ACC112 (cell line): ENCODE data around the gene GTF3C5.
"Not testable (repeated sequence)": the region's sequence is repeated elsewhere in the genome, so short reads cannot be mapped to it uniquely, and the experiment has no call there.

Source experiments
- H2AFZ ChIP-seq: fragments of 200-600 bp; sonication (generic); one replicate; pipeline ENCODE4 v1.6.0; 2017; ENCODE audit warnings: antibody characterized with exemption, low read length; ENCODE audit not compliant: unreplicated experiment
- H3K27ac ChIP-seq: fragments of 200-600 bp; sonication (generic); 2 replicates; pipeline ENCODE4 v1.5.1; 2014; ENCODE audit warnings: low read depth, mild to moderate bottlenecking, antibody characterized with exemption, low read length, moderate library complexity
- H3K27me3 ChIP-seq: fragments of 200-600 bp; sonication (generic); 2 replicates; pipeline ENCODE4 v1.6.1; 2014; ENCODE audit warnings: mild to moderate bottlenecking, antibody characterized with exemption, low read length, moderate library complexity, mixed read lengths; ENCODE audit not compliant: insufficient read depth
- H3K36me3 ChIP-seq: fragments of 200-600 bp; sonication (generic); 2 replicates; pipeline ENCODE4 v1.6.1; 2016; ENCODE audit warnings: mild to moderate bottlenecking, antibody characterized with exemption, low read length, moderate library complexity, mixed read lengths; ENCODE audit not compliant: insufficient read depth
- H3K4me1 ChIP-seq: fragments of 200-600 bp; sonication (generic); one replicate; pipeline ENCODE4 v1.6.1; 2016; ENCODE audit warnings: low read length, mixed read lengths; ENCODE audit not compliant: insufficient read depth, unreplicated experiment, control insufficient read depth
- H3K4me3 ChIP-seq: fragments of 200-600 bp; sonication (generic); 2 replicates; pipeline ENCODE4 v1.5.1; 2014; ENCODE audit warnings: mild to moderate bottlenecking, low read depth, low read length
- H3K79me2 ChIP-seq: fragments of 200-600 bp; sonication (generic); one replicate; pipeline ENCODE4 v1.6.0; 2016; ENCODE audit warnings: low read length; ENCODE audit not compliant: control insufficient read depth, unreplicated experiment, insufficient read depth

The GTF3C5 gene

GRCh38 chr9:133061764-133062145, 31.0 kb downstream of the GTF3C5 start, which contains the start of gene CEL:
TSS of gene CEL (plus strand) at chr9:133061981. CDS start at chr9:133062003, 22 bp downstream.
- H2AFZ ChIP-seq, H3K4me3 ChIP-seq, H3K4me1 ChIP-seq, H3K79me2 ChIP-seq, H3K27me3 ChIP-seq, H3K36me3 ChIP-seq, H3K27ac ChIP-seq: not testable (repeated sequence)

GRCh38 chr9:133062569-133062968, 31.8 kb downstream of the GTF3C5 start:
- not testable (repeated sequence) for H3K79me2 ChIP-seq, H3K36me3 ChIP-seq, H3K27ac ChIP-seq, H3K4me3 ChIP-seq, H3K4me1 ChIP-seq, H3K27me3 ChIP-seq, H2AFZ ChIP-seq

DNA sequence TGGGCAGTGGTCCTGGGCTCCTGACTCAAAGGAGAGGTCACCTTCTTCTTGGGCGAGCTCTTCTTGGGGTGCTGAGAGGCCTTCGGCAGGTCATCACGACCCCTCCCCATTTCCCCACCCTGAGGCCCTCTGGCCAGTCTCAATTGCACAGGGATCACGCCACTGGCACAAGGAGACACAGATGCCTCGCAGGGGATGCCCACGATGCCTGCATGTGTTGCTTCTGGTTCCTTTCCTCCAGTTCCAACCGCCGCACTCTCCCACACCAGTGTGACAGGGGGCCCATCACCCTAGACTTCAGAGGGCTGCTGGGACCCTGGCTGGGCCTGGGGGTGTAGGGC, 32.3 kb downstream of the GTF3C5 start:
- Histone ChIP-seq H3K4me1 (peaks cover 3% of the 10 kb centered on the region), H2AFZ (no peak overlapping the region), H3K79me2 (no peaks in the 10 kb centered on the region), H3K36me3 (no peaks in the 10 kb centered on the region), H3K4me3 (no peak overlapping the region), H3K27ac (no peak overlapping the region), H3K27me3 (no peaks in the 10 kb centered on the region)

DNA sequence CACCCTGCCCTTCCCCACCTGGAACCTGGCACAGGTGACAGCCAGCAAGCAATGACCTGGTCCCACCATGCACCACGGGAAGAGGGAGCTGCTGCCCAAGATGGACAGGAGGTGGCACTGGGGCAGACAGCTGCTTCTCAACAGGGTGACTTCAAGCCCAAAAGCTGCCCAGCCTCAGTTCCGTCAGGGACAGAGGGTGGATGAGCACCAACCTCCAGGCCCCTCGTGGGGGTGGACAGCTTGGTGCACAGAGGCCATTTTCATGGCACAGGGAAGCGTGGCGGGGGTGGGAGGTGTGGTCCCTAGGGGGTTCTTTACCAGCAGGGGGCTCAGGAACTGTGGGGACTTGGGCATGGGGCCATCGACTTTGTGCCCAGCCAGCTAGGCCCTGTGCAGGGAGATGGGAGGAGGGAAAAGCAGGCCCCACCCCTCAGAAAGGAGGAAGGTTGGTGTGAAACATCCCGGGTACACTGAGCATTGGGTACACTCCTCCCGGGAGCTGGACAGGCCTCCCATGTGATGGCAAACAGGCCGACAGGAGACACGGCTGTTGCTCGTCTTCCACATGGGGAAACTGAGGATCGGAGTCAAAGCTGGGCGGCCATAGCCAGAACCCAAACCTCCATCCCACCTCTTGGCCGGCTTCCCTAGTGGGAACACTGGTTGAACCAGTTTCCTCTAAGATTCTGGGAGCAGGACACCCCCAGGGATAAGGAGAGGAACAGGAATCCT, 32.9 kb downstream of the GTF3C5 start:
- Histone ChIP-seq H3K4me1 (peaks cover 3% of the 10 kb centered on the region), H3K27ac (no peak overlapping the region), H3K36me3 (no peaks in the 10 kb centered on the region), H3K4me3 (no peak overlapping the region), H3K79me2 (no peaks in the 10 kb centered on the region), H3K27me3 (no peaks in the 10 kb centered on the region), H2AFZ (no peak overlapping the region)

DNA sequence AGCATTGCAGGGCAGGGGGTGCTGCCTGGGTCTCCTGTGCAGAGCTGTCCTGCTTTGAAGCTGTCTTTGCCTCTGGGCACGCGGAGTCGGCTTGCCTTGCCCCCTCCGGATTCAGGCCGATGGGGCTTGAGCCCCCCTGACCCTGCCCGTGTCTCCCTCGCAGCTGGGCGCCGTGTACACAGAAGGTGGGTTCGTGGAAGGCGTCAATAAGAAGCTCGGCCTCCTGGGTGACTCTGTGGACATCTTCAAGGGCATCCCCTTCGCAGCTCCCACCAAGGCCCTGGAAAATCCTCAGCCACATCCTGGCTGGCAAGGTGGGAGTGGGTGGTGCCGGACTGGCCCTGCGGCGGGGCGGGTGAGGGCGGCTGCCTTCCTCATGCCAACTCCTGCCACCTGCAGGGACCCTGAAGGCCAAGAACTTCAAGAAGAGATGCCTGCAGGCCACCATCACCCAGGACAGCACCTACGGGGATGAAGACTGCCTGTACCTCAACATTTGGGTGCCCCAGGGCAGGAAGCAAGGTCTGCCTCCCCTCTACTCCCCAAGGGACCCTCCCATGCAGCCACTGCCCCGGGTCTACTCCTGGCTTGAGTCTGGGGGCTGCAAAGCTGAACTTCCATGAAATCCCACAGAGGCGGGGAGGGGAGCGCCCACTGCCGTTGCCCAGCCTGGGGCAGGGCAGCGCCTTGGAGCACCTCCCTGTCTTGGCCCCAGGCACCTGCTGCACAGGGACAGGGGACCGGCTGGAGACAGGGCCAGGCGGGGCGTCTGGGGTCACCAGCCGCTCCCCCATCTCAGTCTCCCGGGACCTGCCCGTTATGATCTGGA, 33.7 kb downstream of the GTF3C5 start:
- H3K27me3 ChIP-seq: no peaks in the 10 kb centered on the region
- H3K4me3 ChIP-seq: no peak overlapping the region
- H3K4me1 ChIP-seq: peaks cover 3% of the 10 kb centered on the region
- no peak overlapping the region for H3K27ac ChIP-seq
- no peak overlapping the region for H2AFZ ChIP-seq
- no peaks in the 10 kb centered on the region for H3K36me3 ChIP-seq
- H3K79me2 ChIP-seq: no peaks in the 10 kb centered on the region

DNA sequence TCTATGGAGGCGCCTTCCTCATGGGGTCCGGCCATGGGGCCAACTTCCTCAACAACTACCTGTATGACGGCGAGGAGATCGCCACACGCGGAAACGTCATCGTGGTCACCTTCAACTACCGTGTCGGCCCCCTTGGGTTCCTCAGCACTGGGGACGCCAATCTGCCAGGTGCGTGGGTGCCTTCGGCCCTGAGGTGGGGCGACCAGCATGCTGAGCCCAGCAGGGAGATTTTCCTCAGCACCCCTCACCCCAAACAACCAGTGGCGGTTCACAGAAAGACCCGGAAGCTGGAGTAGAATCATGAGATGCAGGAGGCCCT, 34.2 kb downstream of the GTF3C5 start:
- H3K79me2 ChIP-seq: no peaks in the 10 kb centered on the region
- no peak overlapping the region for H3K27ac ChIP-seq
- no peak overlapping the region for H2AFZ ChIP-seq
- H3K4me1 ChIP-seq: no peaks in the 10 kb centered on the region
- H3K36me3 ChIP-seq: no peaks in the 10 kb centered on the region
- no peaks in the 10 kb centered on the region for H3K27me3 ChIP-seq
- no peak overlapping the region for H3K4me3 ChIP-seq

DNA sequence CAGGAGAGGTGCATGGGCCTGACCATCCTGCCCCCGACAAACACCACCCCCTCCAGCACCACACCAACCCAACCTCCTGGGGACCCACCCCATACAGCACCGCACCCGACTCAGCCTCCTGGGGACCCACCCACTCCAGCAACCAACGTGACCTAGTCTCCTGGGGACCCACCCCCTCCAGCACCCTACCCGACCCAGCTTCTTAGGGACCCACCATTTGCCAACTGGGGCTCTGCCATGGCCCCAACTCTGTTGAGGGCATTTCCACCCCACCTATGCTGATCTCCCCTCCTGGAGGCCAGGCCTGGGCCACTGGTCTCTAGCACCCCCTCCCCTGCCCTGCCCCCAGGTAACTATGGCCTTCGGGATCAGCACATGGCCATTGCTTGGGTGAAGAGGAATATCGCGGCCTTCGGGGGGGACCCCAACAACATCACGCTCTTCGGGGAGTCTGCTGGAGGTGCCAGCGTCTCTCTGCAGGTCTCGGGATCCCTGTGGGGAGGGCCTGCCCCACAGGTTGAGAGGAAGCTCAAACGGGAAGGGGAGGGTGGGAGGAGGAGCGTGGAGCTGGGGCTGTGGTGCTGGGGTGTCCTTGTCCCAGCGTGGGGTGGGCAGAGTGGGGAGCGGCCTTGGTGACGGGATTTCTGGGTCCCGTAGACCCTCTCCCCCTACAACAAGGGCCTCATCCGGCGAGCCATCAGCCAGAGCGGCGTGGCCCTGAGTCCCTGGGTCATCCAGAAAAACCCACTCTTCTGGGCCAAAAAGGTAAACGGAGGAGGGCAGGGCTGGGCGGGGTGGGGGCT, 35.6 kb downstream of the GTF3C5 start:
- no peak overlapping the region for H3K4me3 ChIP-seq
- no peaks in the 10 kb centered on the region for H3K79me2 ChIP-seq

DNA sequence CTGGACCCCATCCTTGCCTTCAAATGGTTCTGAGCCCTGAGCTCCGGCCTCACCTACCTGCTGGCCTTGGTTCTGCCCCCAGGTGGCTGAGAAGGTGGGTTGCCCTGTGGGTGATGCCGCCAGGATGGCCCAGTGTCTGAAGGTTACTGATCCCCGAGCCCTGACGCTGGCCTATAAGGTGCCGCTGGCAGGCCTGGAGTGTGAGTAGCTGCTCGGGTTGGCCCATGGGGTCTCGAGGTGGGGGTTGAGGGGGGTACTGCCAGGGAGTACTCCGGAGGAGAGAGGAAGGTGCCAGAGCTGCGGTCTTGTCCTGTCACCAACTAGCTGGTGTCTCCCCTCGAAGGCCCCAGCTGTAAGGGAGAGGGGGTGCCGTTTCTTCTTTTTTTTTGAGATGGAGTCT, 36.2 kb downstream of the GTF3C5 start:
- H3K79me2 ChIP-seq: no peaks in the 10 kb centered on the region
- H3K27me3 ChIP-seq: no peaks in the 10 kb centered on the region
- H3K4me3 ChIP-seq: no peak overlapping the region
- H3K4me1 ChIP-seq: no peaks in the 10 kb centered on the region
- no peak overlapping the region for H2AFZ ChIP-seq
- H3K36me3 ChIP-seq: no peaks in the 10 kb centered on the region
- no peak overlapping the region for H3K27ac ChIP-seq

More for the DNA sequence above, 35.6 kb downstream of the GTF3C5 start:
- H3K27me3 ChIP-seq: no peaks in the 10 kb centered on the region
- no peak overlapping the region for H3K27ac ChIP-seq
- no peak overlapping the region for H2AFZ ChIP-seq
- no peaks in the 10 kb centered on the region for H3K4me1 ChIP-seq
- H3K36me3 ChIP-seq: no peaks in the 10 kb centered on the region

DNA sequence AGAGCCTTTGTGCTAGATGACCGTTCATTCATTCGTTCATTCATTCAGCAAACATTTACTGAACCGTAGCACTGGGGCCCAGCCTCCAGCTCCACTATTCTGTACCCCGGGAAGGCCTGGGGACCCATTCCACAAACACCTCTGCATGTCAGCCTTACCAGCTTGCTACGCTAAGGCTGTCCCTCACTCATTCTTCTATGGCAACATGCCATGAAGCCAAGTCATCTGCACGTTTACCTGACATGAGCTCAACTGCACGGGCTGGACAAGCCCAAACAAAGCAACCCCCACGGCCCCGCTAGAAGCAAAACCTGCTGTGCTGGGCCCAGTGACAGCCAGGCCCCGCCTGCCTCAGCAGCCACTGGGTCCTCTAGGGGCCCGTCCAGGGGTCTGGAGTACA, 37.0 kb downstream of the GTF3C5 start:
- H2AFZ ChIP-seq: no peak overlapping the region
- no peaks in the 10 kb centered on the region for H3K27me3 ChIP-seq
- H3K79me2 ChIP-seq: no peaks in the 10 kb centered on the region
- no peaks in the 10 kb centered on the region for H3K4me1 ChIP-seq
- H3K27ac ChIP-seq: no peak overlapping the region
- no peak overlapping the region for H3K4me3 ChIP-seq
- no peaks in the 10 kb centered on the region for H3K36me3 ChIP-seq

GRCh38 chr9:133068431-133068830, 37.6 kb downstream of the GTF3C5 start:
- H3K4me3 ChIP-seq, H3K27ac ChIP-seq, H2AFZ ChIP-seq, H3K36me3 ChIP-seq, H3K27me3 ChIP-seq, H3K79me2 ChIP-seq, H3K4me1 ChIP-seq: not testable (repeated sequence)
